Activated CD8-positive, alpha-beta T cell treated with anti-CD3 and anti-CD28 coated beads for 36 hours (primary cell): ENCODE results near the gene SKIC2. TPM values are rescaled to one million over a fixed set of nuclear protein-coding genes. Genes with fewer than 3 reads are reported as not detected.

Experiments used
- ATAC-seq: fragments of 200-7000 bp; cut with Tn5 transposase; one replicate; pipeline ENCODE4 v1.10.0; 2021; ENCODE audit warnings: mild to moderate bottlenecking, moderate library complexity
- CTCF ChIA-PET: fragments of 350-600 bp; sonication (Branson Sonifier 250); formaldehyde crosslinking; loops from one replicate; lab custom pipeline; 2021; ENCODE audit warnings: antibody characterized with exemption; lab: Charles Lee
- POLR2A ChIA-PET: fragments of 350-600 bp; sonication (Branson Sonifier 250); formaldehyde crosslinking; loops from one replicate; lab custom pipeline; 2021; ENCODE audit warnings: antibody characterized with exemption; lab: Charles Lee
- DNase-seq: peaks from one replicate; pipeline ENCODE4 v3.0.0-alpha.2; 2020
- H3K27ac Mint-ChIP-seq: one replicate; pipeline ENCODE4 v1.8.0; 2021; ENCODE audit warnings: mild to moderate bottlenecking, mixed read lengths
- H3K27me3 Mint-ChIP-seq: one replicate; pipeline ENCODE4 v1.8.0; 2021; ENCODE audit warnings: mixed read lengths
- H3K36me3 Mint-ChIP-seq: one replicate; pipeline ENCODE4 v1.8.0; 2021; ENCODE audit warnings: low read depth, mixed read lengths
- H3K4me1 Mint-ChIP-seq: one replicate; pipeline ENCODE4 v1.8.0; 2021; ENCODE audit warnings: low read depth, mixed read lengths
- H3K4me3 Mint-ChIP-seq: one replicate; pipeline ENCODE4 v1.8.0; 2021; ENCODE audit warnings: mild to moderate bottlenecking, moderate library complexity, mixed read lengths
- H3K9me3 Mint-ChIP-seq: one replicate; pipeline ENCODE4 v1.8.0; 2021; ENCODE audit warnings: mixed read lengths
- CTCF ChIP-seq: fragments of 200-600 bp; IDR thresholded peaks from one replicate; pipeline ENCODE4 v1.8.0; 2022; ENCODE audit warnings: antibody characterized with exemption, mild to moderate bottlenecking
- intact Hi-C: fragments of 100-400 bp; cut with micrococcal nuclease; formaldehyde crosslinking; loops from one replicate; pipeline ENCODE4 v1.10.0; 2022
- total RNA-seq, 2 experiments: library from RNA; stranded (reverse); gene quantifications; one replicate each; pipeline ENCODE4 v1.2.3, GENCODE V29; 2021

The SKIC2 gene
- total RNA-seq, 2 experiments from 2014 or later, result 76.5 to 77.3 TPM

GRCh38 chr6:31952140-31952805 lies 6.7 kb upstream of the SKIC2 start:
- no peak overlapping the region for H3K27ac Mint-ChIP-seq
- peak; percentile 68 for TF ChIP-seq CTCF
- H3K4me3 Mint-ChIP-seq, result no peak overlapping the region
- intact Hi-C loops, result no loop called here
- ATAC-seq (peak; percentile 61), DNase-seq (peak; percentile 60)
- ChIA-PET POLR2A (interaction anchor here (0.6 to 3.7 kb wide), 5 partner anchors 9 to 115 kb away, joined by 3 to 32 read pairs (median 3); partner anchors contain the start of genes DXO and SLC44A4), CTCF (interaction anchor here (0.7 to 3.8 kb wide), 23 partner anchors 8 to 450 kb away, joined by 3 to 21 read pairs (median 6); partner anchors contain the start of genes DXO, EHMT2 and LY6G5B)
- peaks cover 27% of the 10 kb centered on the region for H3K36me3 Mint-ChIP-seq
- H3K27me3 Mint-ChIP-seq, result no peaks in the 10 kb centered on the region
- peaks cover 3% of the 10 kb centered on the region for H3K4me1 Mint-ChIP-seq
- no peaks in the 10 kb centered on the region for H3K9me3 Mint-ChIP-seq

GRCh38 chr6:31952890-31953289 lies 6.1 kb upstream of the SKIC2 start:
- Mint-ChIP-seq H3K27me3 (no peaks in the 10 kb centered on the region), H3K4me1 (peaks cover 9% of the 10 kb centered on the region), H3K9me3 (no peaks in the 10 kb centered on the region), H3K4me3 (no peak overlapping the region), H3K36me3 (peaks cover 27% of the 10 kb centered on the region), H3K27ac (no peak overlapping the region)
- intact Hi-C loops, result no loop called here
- CTCF ChIA-PET, result interaction anchor here (0.7 to 3.8 kb wide), 21 partner anchors 9 to 451 kb away, joined by 3 to 21 read pairs (median 6); partner anchors contain the start of genes DXO, EHMT2 and LY6G5B
- TF ChIP-seq CTCF, result no peak
- POLR2A ChIA-PET, result interaction anchor here (1.0 to 3.7 kb wide), 2 partner anchors 19 to 115 kb away, joined by 3 to 32 read pairs; partner anchors contain the start of gene DXO
- DNase-seq (no peak), ATAC-seq (no peak)

GRCh38 chr6:31954511-31954910 lies 4.5 kb upstream of the SKIC2 start:
- ATAC-seq (no peak), DNase-seq (no peak)
- Mint-ChIP-seq H3K27ac (no peak overlapping the region), H3K4me3 (no peak overlapping the region), H3K36me3 (peaks cover 27% of the 10 kb centered on the region), H3K9me3 (no peaks in the 10 kb centered on the region), H3K27me3 (no peaks in the 10 kb centered on the region), H3K4me1 (peaks cover 12% of the 10 kb centered on the region)
- intact Hi-C loops, result no loop called here
- no peak for TF ChIP-seq CTCF
- POLR2A ChIA-PET, result no interaction called here
- CTCF ChIA-PET, result no interaction called here

- Mint-ChIP-seq H3K27ac (no peak overlapping the region), H3K27me3 (no peaks in the 10 kb centered on the region), H3K4me3 (peak overlapping the region; percentile 98), H3K9me3 (no peaks in the 10 kb centered on the region), H3K4me1 (peaks cover 33% of the 10 kb centered on the region), H3K36me3 (peaks cover 40% of the 10 kb centered on the region)
- TF ChIP-seq CTCF, result no peak
- intact Hi-C loops, result no loop called here
- POLR2A ChIA-PET, result interaction anchor here (5.4 kb wide), 1 partner anchor 15 kb away, joined by 85 read pairs; the partner anchor contains the start of gene DXO
- ATAC-seq (no peak), DNase-seq (no peak)
- CTCF ChIA-PET, result interaction anchor here (0.9 to 1.0 kb wide), 2 partner anchors 11 to 15 kb away, joined by 3 to 4 read pairs; partner anchors contain the start of genes CFB and DXO
These were observed 2.2 kb upstream of the SKIC2 start for GRCh38 chr6:31956796-31957195.

- DNase-seq, result no peak
- no peak for ATAC-seq
- H3K4me1 Mint-ChIP-seq, result peaks cover 35% of the 10 kb centered on the region
- POLR2A ChIA-PET, result interaction anchor here (0.9 to 5.4 kb wide), 5 partner anchors 8 to 111 kb away, joined by 3 to 85 read pairs (median 9); partner anchors contain the start of genes CFB, DXO and ZBTB12
- CTCF ChIA-PET, result interaction anchor here (1.4 kb wide), 1 partner anchor 16 kb away, joined by 3 read pairs; no protein-coding TSS in a partner anchor
- TF ChIP-seq CTCF, result no peak
- peak overlapping the region; percentile 95 for H3K27ac Mint-ChIP-seq
- no peaks in the 10 kb centered on the region for H3K9me3 Mint-ChIP-seq
- H3K27me3 Mint-ChIP-seq, result no peaks in the 10 kb centered on the region
- peak overlapping the region; percentile 98 for H3K4me3 Mint-ChIP-seq
- intact Hi-C loops, result no loop called here
- H3K36me3 Mint-ChIP-seq, result peaks cover 37% of the 10 kb centered on the region
These were observed 599 bp upstream of the SKIC2 start for GRCh38 chr6:31958412-31958740.
